ENCODE measurements around the gene RORC.

DNA sequence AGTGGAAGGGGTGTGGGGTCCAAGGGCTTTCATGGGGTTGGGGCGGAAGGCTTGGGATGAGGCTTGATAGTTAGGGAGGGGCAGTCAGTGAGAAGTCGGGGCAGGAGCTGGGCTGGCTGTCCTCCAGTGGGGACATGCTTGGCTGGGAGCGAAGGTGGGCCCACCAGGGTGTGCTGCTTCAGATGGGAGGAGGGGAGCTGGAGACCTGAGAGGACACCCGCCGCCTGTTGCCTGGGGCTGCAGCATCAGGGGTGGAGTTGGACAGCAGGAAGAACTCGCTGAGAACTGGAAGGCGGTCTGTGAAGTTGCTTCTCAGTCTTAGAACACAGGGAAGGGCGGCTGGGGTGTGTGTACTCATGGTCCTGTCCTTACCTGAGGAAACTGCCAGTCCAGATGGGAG, 20.3 kb upstream of the RORC start:
- TF ChIP-seq, protein P1, sequence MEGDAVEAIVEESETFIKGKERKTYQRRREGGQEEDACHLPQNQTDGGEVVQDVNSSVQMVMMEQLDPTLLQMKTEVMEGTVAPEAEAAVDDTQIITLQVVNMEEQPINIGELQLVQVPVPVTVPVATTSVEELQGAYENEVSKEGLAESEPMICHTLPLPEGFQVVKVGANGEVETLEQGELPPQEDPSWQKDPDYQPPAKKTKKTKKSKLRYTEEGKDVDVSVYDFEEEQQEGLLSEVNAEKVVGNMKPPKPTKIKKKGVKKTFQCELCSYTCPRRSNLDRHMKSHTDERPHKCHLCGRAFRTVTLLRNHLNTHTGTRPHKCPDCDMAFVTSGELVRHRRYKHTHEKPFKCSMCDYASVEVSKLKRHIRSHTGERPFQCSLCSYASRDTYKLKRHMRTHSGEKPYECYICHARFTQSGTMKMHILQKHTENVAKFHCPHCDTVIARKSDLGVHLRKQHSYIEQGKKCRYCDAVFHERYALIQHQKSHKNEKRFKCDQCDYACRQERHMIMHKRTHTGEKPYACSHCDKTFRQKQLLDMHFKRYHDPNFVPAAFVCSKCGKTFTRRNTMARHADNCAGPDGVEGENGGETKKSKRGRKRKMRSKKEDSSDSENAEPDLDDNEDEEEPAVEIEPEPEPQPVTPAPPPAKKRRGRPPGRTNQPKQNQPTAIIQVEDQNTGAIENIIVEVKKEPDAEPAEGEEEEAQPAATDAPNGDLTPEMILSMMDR (IDR thresholded peaks at IDR 0.05): no peak
- no peak for TF ChIP-seq POLR2AphosphoS5 (IDR thresholded peaks at IDR 0.05)

Measured in stomach (tissue), 4 donors.